Occipital lobe (tissue), 2 donors: ENCODE results near the gene C6orf136. TPM values are rescaled to one million over a fixed set of nuclear protein-coding genes. Genes with fewer than 3 reads are reported as not detected.
"Not testable (repeated sequence)": the region's sequence is repeated elsewhere in the genome, so short reads cannot be mapped to it uniquely, and the experiment has no call there.

Source experiments
- DNase-seq: peaks from one replicate; lab custom pipeline; 2025; lab: John Stamatoyannopoulos, UW
- total RNA-seq: library from RNA; depleted of rRNA; stranded (reverse); fragments of >200 nt; gene quantifications from one replicate; pipeline ENCODE4 v1.2.3, GENCODE V29; 2014

C6orf136 gene
- total RNA-seq, 1 donor from 2014 or later: 18.4 TPM

- DNase-seq: no peak
Measured at GRCh38 chr6:30657454-30657853, 10.5 kb downstream of the C6orf136 start.

DNA sequence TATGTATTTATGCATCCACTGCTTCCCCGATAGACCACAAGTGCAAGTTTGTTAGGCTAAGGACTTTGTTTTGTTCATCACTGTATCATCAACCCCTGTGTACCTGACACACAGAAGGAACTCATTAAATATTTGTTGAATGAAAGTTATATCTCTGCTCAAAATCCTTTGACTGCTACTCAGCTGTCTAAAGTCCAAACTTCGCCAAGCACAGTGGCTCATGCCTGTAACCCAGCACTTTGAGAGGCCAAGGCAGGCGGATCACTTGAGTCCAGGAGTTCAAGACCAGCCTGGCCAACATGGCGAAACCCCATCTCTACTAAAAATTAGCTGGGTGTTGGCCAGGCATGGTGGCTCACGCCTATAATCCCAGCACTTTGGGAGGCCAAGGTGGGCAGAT is 11.0 kb downstream of the C6orf136 start:
- not testable (repeated sequence) for DNase-seq

GRCh38 chr6:30664994-30665767 is 18.2 kb downstream of the C6orf136 start:
- no peak for DNase-seq

DNA sequence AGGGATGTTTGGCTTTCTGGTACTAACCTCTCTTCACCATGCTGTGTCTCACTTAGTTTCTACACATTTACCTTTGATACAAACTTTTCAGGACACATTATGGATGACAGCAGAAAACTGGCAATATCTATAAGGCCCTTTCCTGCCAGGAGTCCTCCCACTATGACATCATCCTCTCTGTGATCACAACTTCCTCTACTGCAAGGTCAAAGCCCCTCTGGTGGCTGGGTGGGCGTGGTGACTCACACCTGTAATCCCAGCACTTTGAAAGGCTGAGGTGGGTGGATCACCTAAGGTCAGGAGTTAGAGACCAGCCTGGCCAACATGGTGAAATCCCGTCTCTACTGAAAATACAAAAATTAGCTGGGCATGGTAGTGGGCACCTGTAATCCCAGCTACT is 19.4 kb downstream of the C6orf136 start:
- not testable (repeated sequence) for DNase-seq

DNA sequence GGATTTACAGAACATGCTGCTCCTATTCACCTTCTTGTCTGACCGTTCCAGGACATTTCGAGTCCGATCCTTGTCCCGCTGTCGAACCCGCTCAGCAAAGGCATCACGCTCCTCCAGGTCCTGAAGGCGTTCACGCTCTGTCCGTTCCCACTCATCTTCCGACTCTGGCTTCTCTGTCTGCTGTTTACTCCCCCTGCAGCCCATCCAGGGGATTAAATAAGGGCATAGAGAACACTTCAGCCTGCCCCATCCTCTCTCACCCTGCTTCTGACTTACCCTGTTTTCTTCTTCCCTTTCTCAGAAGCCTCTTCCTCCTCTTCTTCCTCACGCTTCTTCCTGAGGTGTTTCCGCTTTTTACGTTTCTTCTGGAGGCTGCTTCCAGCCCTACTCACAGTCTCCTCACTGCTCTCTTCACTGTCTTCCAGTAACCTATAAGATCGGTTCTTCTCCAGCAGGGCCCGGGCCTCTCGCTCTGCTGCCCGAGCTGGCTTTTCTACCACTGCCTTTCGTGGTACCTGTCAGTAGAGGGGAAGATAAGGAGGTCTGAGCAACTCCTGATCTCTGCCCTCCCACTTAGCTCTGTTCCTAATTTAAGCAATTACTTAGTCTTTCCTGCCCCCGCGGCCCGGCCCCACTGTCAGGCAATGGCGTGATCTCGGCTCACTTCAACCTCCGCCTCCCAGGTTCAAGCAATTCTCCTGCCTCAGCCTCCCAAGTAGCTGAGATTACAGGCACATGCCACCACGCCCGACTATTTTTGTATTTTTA is 24.0 kb downstream of the C6orf136 start:
- no peak for DNase-seq

- peak; percentile 89 for DNase-seq
Measured at GRCh38 chr6:30672445-30673253, 25.7 kb downstream of the C6orf136 start, which contains the start of gene DHX16. Gene DHX16 (minus strand): TSS chr6:30673006. CDS start chr6:30672841, 165 bp downstream.

DNA sequence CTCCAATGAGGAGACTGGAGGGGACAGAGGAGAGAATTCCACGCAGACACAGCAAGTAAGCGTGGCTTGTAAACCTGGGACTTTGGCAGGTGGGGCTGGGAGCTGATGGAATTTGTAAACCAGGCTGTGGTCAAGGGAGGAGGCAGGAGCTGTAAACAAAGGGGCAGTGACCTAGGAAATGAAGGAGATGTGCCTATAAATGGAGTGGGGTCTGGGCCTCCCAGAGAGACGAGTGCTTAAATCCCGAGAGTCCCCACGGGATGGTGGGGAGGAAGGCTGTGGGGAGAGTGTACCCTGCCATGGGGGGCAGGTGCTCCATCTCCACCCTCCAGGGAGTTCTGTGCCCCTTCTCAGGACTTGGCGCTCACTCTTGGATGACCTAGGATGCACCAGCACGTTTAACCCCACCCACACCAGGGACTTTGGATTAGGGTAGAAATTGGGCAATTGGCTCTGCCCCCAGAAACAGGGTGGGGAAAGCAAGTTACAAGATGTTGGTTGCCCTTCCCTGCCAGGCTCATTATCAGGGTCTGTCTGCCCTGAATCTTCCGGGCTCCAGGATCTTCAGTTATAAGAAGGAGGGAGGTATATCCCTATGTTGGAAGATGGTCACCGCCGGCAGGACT is 29.8 kb downstream of the C6orf136 start:
- DNase-seq: no peak

- DNase-seq: peak; percentile 58
Measured at GRCh38 chr6:30678964-30679726, 32.2 kb downstream of the C6orf136 start.

DNA sequence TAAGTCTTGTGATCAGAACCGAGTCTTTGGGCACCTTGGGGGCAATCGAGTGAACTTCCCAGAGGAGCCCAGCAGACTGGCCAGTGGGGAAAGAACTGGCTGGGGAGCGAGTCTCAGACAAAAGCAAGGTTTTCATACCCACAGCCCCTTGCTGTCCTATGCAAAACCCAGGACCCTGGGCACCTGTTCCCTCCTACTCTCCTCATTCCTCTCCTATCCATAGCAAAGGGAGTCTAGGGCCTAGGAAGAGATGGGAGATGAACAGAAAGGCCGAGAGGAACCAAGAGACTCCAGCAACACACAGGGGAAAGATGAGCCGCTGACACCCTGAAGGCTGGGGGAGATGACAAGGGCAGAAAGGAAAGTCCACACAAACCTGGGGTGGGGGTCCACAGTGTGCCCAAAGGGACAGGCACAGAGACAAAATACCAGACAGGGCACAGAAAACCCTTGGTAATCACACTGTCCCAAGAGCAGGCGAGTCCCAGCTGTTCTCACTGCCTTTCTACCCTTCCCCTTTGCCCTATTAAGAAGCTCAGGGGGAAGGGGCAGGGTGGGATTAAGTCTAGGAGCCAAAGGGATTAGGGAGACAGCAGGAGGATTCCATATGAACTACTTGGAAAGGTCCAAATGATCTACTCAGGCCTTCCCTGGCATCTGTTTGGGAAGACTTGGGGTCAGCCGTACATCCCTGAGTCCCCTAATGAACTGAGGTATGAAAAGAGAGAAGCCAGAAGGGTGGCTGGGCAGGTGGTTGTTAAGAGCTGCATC is 33.0 kb downstream of the C6orf136 start:
- no peak for DNase-seq

DNA sequence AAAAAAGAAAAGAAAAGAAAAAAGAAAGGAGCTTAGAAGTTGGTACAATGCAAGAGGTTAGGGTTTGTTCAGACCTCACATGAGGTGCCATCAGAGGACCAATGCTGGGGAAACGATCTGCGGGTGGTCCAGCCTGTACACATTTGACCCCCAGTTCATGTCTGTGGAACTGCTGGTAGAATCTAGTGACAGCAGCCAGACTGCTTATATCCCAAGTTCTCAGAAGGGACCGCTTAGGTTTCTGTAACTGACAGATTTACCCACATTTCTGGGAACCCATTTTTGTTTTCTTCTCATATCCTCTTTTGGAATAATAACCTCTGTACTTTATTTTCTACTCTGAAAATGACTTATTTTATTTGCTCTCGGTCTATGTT is 34.8 kb downstream of the C6orf136 start:
- no peak for DNase-seq

DNA sequence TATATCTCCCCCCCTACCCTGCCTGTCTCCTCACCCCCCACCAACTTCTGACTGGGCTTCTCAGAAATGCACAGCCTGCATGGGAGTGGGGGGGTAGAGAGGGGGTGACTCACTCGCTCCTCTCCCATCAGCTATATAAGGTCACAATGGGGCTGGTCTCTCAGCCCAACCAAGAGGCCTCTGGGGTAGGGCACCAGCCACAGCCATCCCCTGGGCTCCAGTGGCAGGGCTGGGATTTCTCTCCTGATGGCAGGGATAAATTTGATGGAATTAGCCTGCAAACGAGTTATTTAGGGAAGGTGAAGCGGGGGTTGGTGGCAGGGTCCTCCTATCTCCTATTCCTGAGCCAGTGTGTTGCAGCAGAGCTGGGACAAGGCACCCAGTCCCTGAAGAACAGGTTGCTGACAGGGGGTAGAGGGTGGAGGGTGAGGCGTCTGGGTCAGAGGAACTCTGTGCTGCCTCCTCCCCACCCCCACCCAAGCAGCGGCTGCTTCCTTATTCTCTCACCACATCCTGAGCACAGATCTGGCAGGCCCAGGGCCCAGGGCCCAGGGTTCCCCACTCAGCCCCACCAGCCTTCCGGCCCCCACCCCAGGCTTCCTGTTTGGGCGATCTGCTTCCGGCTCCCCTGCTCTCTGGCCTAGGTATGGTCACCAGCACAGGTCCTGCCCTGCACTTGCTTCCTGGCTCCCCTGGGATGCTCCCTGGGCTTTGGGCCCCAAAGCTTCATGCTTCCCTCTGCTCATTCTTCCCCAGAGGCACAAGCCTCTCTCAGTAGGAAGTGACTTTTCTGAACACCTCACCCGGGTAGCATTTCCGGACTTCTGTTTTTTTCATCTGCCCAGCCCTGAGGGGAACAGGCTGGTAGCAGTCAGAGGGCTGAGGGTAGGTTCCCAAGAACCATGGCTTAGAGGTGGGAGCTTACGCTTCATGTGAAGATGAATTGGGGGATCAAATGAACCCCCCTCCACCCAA is 35.5 kb downstream of the C6orf136 start:
- DNase-seq: peak; percentile 25

DNA sequence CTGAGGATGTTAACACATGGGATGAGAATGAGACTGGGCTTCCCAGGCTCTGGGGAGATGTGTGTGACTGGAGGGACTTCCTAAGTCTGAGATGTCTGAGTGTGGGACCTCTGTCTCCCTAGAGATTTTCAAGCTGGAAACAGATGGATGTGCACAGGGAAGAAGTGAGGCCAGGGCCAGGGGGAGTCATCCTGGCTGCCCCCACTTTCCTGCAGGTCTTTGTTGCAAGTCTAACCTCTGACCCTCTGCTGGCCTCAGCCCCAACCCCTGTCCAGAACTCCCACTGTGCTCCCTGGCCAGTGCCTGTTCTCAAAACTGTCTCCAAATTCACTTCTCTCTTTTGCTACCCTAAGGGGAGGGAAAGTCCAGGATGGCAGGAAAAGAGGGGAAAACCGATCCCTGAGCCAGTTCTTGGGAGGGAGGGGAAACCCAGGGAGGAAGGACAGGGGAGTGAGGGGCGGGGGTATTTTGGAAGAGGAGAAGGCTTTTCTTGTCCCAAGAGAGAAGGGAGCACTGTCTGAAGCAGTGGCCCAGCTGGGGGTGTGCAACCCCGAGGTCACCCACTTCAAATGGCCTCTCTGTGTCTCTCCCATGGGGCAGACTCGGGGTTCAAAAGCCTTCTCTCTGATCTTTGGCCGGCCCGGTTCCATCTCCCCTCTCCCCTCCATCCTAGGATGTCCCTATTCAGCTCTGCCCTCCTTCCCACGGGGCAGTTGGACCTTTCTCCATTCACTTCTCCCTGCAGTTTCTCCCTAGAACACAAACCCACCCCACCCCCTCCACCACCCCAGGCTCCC is 36.4 kb downstream of the C6orf136 start:
- DNase-seq: no peak

DNA sequence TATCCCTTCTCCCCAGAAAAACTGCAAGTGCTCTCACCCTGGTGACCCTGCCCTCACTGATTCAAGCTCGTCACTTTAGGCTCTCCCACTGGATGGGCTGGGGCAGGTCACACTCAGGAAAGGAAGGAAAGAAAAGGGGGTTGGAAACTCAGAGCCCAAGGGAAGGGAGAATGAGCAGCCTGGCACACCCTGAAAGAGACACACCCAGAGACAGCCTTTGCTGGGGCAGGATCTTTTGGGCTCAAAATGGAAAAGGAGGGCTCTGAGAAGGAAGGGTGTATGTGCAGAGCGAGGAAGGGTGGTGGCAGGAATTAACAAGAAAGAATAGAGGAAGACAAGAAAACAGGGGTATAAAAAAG is 37.0 kb downstream of the C6orf136 start:
- no peak for DNase-seq

DNA sequence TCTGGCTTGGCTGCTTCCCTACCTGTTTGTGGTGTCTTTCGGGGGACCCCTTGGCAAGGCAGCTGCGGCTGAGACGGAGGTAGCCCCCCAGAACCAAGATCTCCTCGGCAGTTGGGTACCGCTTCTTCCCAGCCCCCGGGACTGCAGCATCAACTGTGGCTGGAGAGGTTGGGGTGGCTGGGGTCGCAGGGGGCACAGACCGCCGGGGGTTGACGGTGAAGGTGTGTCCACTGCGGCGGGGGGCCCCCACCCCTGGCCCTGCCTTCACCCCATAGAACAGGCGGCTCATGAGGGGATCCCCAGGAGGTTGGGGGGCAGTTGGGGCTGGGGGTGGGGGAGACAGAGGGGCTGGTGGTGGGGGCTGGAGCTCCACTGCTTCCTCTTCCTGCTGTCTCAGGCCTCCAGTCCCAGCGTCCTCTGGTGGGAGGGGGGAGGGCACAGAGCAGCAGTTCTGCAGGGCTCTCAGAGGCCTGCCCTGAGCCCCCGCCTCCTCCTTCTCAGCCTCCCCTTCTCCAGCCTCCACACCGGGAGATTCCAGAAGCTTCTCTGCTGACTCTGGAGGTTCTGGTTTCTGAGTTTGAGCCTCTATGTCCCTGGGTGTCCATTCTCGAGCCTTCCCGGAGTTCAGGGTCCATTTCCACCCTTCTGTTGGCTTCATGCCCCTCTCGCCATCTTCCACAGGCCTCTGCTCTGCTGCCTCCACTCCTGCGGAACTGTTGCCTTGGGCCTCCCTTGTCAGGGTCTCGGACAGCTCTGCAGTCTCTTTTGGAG is 37.6 kb downstream of the C6orf136 start:
- no peak for DNase-seq

- no peak for DNase-seq
Measured at GRCh38 chr6:30685157-30686008, 38.5 kb downstream of the C6orf136 start.
